T-helper 2 cell treated with Interferon-gamma antibody and Interleukin-4, amounts not matched to agents 5 μg/mL and 100 μg/mL, for 36 hours (primary cell): ENCODE results near the gene CLMN.
A peak's percentile ranks its signal among the peaks of the same experiment; 100 is the strongest.

Source experiments
- DNase-seq: peaks from one replicate; pipeline ENCODE4 v3.0.0; 2021; ENCODE audit warnings: low spot score
- H3K27ac Mint-ChIP-seq: one replicate; pipeline ENCODE4 v1.8.0; 2021; ENCODE audit warnings: mild to moderate bottlenecking, mixed read lengths
- H3K27me3 Mint-ChIP-seq: one replicate; pipeline ENCODE4 v1.8.0; 2021; ENCODE audit warnings: low read depth, mixed read lengths
- H3K36me3 Mint-ChIP-seq: one replicate; pipeline ENCODE4 v1.8.0; 2021; ENCODE audit warnings: low read depth, mixed read lengths
- H3K4me1 Mint-ChIP-seq: one replicate; pipeline ENCODE4 v1.8.0; 2021; ENCODE audit warnings: low read depth, mixed read lengths
- H3K4me3 Mint-ChIP-seq: one replicate; pipeline ENCODE4 v1.8.0; 2022; ENCODE audit warnings: mild to moderate bottlenecking, moderate library complexity, mixed read lengths
- H3K9me3 Mint-ChIP-seq: one replicate; pipeline ENCODE4 v1.8.0; 2021; ENCODE audit warnings: mixed read lengths

CLMN gene, protein sequence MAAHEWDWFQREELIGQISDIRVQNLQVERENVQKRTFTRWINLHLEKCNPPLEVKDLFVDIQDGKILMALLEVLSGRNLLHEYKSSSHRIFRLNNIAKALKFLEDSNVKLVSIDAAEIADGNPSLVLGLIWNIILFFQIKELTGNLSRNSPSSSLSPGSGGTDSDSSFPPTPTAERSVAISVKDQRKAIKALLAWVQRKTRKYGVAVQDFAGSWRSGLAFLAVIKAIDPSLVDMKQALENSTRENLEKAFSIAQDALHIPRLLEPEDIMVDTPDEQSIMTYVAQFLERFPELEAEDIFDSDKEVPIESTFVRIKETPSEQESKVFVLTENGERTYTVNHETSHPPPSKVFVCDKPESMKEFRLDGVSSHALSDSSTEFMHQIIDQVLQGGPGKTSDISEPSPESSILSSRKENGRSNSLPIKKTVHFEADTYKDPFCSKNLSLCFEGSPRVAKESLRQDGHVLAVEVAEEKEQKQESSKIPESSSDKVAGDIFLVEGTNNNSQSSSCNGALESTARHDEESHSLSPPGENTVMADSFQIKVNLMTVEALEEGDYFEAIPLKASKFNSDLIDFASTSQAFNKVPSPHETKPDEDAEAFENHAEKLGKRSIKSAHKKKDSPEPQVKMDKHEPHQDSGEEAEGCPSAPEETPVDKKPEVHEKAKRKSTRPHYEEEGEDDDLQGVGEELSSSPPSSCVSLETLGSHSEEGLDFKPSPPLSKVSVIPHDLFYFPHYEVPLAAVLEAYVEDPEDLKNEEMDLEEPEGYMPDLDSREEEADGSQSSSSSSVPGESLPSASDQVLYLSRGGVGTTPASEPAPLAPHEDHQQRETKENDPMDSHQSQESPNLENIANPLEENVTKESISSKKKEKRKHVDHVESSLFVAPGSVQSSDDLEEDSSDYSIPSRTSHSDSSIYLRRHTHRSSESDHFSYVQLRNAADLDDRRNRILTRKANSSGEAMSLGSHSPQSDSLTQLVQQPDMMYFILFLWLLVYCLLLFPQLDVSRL

DNA sequence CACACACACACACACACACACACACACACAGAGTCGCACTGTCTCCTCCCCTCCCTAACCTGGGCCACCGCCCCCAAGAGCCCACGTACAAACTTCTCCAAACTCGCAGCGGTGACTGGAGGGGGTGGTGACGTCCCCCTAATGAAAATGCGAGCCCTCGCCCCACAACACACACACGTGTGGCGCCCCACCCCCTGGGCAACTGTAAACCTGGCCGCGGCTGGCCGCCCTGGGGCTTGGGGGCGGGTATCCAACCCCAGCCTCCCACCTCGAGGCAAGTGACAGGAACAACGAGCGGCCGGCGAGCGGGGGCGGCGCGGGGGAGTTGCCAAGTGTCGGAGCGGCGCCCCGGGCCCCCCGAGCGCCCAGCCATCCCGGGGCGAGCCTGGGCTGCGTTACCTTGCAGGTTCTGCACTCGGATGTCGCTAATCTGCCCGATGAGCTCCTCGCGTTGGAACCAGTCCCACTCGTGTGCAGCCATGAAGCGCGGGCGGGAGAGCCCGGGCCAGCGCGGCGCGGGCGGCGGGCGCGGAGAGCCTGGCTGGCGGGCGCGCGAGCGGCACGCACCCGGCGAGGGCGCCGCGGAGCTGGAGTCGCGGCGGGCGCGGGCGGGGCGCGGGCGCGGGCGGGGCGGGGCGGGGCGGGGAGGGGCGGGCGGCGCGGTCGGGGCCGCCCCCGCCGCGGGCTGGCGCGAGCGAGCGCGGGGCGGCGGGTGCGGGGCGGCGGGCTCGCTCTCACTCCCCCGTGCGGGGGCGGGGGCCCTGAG lies at the start of gene CLMN:
Gene CLMN, minus strand, starts transcription at position 597 of the 766 bp plus-strand sequence. Its CDS starts 116 bp downstream, at position 481.
- peaks cover 15% of the 10 kb centered on the region for H3K4me1 Mint-ChIP-seq
- no peaks in the 10 kb centered on the region for H3K9me3 Mint-ChIP-seq
- DNase-seq = peak; percentile 41
- peak within 1 kb of the TSS; percentile 74 for H3K4me3 Mint-ChIP-seq
- no peak within 1 kb of the TSS for H3K27ac Mint-ChIP-seq
- no peaks in the 10 kb centered on the region for H3K36me3 Mint-ChIP-seq
- peaks cover 63% of the 10 kb centered on the region for H3K27me3 Mint-ChIP-seq

DNA sequence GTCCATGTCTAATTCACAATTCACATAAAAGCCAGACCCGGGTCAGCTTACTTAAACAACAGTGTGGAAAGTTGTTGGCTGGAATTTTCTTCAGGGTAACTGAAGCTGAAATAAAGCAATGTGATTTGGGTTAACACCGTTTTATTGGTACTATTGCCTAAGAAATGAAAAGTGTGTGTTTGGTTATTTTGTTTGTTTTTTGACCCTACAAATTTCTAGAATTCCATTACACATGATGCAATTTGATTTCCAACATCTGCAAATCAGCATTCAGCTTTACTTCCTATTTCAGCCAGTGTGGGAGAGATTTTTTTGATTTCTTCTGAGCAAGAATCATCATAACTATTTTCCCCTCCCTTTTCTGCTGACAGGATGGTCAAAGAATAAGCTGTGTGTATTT lies 45.7 kb upstream of the CLMN start:
- DNase-seq = no peak
- Mint-ChIP-seq H3K9me3 (no peaks in the 10 kb centered on the region), H3K4me1 (peaks cover 2% of the 10 kb centered on the region), H3K36me3 (no peaks in the 10 kb centered on the region), H3K27ac (no peak overlapping the region), H3K4me3 (no peak overlapping the region), H3K27me3 (peaks cover 39% of the 10 kb centered on the region)

DNA sequence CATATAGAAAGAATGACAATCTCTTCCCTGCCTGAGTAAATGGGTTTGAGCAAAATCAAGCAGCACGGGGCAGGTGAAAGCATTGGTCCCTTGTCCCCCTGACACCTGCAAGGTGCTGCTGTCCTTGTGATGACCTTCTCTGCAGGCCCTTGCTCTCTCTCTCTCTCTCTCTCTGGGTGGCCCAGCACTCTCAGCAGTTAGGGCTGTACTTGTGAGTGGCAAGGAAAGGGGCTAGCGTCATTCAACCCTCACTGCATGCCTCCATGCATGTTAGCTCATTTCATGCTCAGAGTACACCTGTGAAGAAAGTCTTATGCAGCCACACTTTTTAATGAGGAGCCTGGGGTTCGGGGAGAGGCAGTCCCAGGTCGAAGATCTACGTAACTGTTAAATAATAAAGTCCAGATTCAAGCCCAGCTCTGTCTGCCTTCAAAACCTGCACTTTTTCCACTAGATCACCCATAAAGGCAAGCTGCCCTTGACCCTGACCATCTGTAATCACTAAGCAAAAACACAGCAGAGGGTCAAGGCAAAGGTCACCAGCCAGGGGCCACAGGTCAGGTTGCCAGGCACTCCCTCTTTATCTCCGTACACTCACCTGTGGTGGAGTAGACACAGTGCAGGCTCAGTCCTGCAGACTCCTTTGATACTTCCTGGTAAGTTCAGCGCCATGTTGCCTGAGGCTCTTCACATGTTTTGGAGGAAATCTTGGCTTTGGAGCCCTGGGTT lies 44.9 kb upstream of the CLMN start:
- Mint-ChIP-seq H3K36me3 (no peaks in the 10 kb centered on the region), H3K9me3 (no peaks in the 10 kb centered on the region), H3K27me3 (peaks cover 44% of the 10 kb centered on the region), H3K4me1 (peaks cover 2% of the 10 kb centered on the region), H3K4me3 (no peak overlapping the region), H3K27ac (no peak overlapping the region)
- no peak for DNase-seq

DNA sequence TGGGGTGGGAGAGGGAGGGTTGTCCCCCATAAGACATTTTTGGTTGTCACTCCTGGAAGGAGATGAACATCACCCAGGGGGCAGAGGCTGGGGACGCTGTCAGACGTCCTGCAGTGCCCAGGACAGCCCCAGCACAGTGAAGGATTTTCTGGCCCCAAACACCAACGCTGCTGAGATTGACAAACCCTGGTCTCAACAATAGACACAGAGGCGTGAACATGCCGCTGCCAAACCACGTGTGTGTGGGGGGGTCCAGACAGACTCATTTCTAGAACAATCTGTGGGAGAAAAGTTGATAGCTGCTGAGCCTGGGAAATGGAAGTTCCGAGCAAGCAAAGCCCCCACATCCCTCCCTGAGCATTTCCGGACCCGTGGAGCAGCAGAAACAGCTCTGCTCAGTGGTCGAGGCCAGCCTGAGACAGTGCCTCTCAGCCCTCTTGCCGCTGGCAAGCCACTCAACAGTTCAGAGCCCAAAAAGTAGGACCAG lies 43.8 kb upstream of the CLMN start:
- Mint-ChIP-seq H3K27ac (no peak overlapping the region), H3K4me3 (no peak overlapping the region), H3K36me3 (no peaks in the 10 kb centered on the region), H3K27me3 (peaks cover 50% of the 10 kb centered on the region), H3K4me1 (peaks cover 2% of the 10 kb centered on the region), H3K9me3 (no peaks in the 10 kb centered on the region)
- DNase-seq = no peak

DNA sequence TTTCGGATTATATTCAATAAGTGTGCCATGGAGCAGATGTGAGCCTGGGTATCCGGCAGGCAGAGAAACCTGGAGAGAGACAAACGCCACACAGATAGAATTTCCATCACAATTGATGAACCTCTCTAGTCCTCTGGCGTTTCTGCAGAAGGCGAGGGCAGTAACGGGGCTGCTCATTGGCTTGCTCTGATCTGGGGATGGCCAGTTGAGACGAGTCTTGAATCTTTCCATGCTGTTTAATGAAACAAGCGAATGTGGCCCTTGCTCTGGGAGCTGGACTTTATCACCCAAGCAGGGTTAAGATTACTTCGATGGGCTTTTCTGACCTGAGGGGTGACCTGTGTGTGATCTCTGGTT lies 42.4 kb upstream of the CLMN start:
- no peak overlapping the region for H3K27ac Mint-ChIP-seq
- no peaks in the 10 kb centered on the region for H3K36me3 Mint-ChIP-seq
- peaks cover 51% of the 10 kb centered on the region for H3K27me3 Mint-ChIP-seq
- H3K9me3 Mint-ChIP-seq = no peaks in the 10 kb centered on the region
- no peak overlapping the region for H3K4me3 Mint-ChIP-seq
- no peak for DNase-seq
- peaks cover 2% of the 10 kb centered on the region for H3K4me1 Mint-ChIP-seq

DNA sequence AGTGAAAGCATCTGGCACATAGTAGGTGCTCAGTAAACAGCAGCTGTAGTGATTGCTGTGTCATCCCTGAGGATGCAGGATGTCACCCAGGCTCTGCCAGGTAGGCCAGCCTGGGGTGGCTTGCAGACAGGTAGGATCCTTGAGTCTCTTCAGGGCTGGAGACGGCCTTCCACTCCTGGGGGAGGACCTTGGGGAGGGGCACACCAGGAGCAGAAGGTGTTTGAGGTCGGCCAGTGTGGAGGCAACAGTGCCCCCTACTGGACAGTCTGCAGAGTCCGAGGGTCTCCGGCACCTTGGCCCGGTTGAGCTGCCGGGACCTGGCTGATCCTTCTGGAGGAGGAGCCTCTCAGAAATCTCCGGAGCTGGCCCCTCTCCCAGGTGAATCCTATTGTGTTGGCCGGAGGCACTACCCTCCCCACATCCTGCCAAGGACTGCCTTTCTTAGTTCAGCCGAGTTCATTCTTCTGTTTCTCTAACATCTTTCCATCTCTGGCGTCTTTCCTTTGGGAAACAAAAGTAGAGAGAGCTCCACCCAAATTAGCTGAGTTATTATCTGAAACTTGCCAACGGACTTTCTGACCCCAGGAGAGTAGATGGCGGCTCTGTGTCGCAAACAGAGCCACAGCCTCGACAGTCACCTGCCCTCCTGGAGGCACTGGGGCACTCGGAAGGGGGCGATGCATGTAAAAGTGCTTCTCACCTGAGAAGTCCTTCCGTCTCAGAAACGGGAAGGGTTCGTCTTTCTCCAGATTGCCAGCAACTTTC lies 41.8 kb upstream of the CLMN start:
- no peak overlapping the region for H3K27ac Mint-ChIP-seq
- H3K36me3 Mint-ChIP-seq = no peaks in the 10 kb centered on the region
- H3K4me1 Mint-ChIP-seq = peaks cover 2% of the 10 kb centered on the region
- no peaks in the 10 kb centered on the region for H3K9me3 Mint-ChIP-seq
- DNase-seq = peak; percentile 15
- H3K27me3 Mint-ChIP-seq = peaks cover 50% of the 10 kb centered on the region
- H3K4me3 Mint-ChIP-seq = no peak overlapping the region

DNA sequence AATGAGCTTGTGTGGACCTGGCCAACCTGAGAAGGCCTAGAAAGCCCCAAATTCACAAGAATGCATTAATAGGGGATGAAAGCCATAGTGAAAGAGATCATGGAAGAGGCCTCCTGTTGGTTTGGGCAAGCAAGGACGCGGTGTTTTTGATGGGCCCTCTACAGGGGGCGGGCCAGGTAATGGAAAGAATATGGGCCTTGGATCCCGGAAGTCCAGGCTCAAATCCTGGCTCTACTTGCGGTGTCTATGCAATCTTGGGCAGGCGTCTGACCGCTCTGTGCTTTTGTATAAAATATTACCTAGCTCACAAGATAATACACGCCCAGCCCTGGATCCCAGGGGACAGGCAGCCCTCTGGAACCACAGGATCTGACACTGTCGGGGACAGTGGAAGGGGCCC lies 41.1 kb upstream of the CLMN start:
- Mint-ChIP-seq H3K27ac (no peak overlapping the region), H3K27me3 (peaks cover 46% of the 10 kb centered on the region), H3K9me3 (no peaks in the 10 kb centered on the region), H3K36me3 (no peaks in the 10 kb centered on the region), H3K4me1 (peaks cover 2% of the 10 kb centered on the region), H3K4me3 (no peak overlapping the region)
- no peak for DNase-seq

DNA sequence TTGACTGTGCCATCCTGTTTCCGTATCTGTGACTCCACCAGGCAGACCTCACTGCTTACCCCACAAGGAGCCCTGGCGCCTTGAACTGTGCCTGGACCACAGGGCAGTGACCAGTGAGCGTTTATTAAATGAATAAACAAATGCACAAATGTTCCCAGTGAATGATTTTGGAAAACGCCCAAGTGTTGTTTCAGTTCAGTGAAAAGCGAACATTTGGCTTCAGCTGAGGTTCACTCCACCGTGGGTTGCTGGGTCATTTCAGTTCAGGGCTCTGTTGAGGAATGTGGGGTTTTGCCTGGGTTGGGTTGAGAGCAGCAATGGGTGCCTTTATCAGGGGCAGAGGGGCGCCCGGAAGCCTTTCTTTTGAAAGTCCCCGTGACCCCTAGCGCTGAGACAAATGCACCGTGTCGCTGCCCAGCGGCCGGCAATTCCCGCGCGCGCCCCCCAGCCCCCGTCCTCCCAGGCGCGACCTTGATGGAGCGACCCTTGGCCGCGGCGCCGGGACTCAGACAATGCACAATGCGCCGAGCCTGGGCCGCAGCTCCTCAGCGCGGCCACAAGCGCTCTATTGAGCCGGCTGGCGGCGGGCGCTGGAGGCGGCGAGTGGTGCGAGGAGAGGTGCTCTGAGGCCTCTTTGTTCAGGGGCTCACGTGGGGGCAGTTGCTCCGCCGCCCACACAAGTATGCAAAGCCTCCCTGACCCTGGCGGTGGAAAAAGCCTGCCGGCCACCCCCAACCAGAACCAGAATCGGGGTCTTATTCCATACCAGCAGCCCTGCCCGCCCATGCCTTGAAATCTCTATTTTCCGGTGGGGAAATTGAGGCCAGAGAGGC lies 40.5 kb upstream of the CLMN start:
- Mint-ChIP-seq H3K4me1 (peaks cover 2% of the 10 kb centered on the region), H3K9me3 (no peaks in the 10 kb centered on the region), H3K27me3 (peaks cover 45% of the 10 kb centered on the region), H3K27ac (no peak overlapping the region), H3K36me3 (no peaks in the 10 kb centered on the region), H3K4me3 (no peak overlapping the region)
- no peak for DNase-seq

DNA sequence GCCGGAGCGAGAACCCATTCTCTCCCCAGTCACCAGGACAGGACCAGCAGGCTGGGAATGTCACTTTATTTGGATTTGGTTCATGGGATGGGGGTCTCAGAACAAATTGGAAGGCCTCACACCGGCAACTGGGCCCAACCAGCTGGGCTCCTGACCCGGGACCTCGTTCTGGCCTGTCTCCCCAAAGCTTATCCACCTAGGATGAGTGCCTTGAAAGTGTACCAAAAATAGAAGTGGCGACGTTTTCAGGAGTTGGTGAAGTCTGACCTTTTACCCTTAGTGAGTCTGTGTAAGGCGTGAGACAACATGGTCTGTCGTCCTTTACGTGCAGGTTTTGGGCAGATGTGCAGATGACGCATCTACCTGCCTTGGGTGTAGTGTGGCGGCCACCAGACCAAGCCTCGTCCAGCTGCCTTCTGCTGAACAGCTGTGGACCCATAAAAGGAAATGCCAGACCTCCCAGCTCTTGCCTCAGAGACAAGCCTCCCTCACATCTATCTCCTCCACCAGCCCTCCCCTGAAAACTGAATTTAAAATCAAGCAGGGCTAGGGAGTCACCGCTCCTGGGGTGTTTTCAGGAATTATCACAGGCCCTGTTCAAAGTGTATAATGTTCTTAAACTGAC lies 36.6 kb upstream of the CLMN start:
- no peak for DNase-seq
- H3K27ac Mint-ChIP-seq = no peak overlapping the region
- H3K36me3 Mint-ChIP-seq = no peaks in the 10 kb centered on the region
- H3K4me1 Mint-ChIP-seq = no peaks in the 10 kb centered on the region
- no peak overlapping the region for H3K4me3 Mint-ChIP-seq
- H3K27me3 Mint-ChIP-seq = peaks cover 30% of the 10 kb centered on the region
- peaks cover 8% of the 10 kb centered on the region for H3K9me3 Mint-ChIP-seq

DNA sequence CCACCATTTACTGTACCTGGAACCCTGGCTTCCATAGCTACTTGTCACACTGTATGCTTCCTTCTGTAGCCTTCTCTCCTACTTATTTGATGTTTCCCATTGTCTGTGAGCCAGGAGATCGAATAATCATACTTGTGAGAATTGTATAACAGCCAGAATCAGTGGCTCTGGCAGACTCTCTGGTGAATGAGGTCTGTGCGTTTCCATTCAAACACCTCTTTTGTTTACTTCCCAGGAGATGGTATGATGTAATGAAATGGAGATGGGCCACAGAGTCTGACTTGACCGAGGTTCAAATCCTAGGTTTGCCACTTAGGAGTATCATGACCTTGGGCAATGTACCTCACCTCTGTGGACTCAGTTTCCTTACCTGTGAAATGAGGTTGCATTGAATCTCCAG lies 35.7 kb upstream of the CLMN start:
- no peak overlapping the region for H3K27ac Mint-ChIP-seq
- H3K4me3 Mint-ChIP-seq = no peak overlapping the region
- no peaks in the 10 kb centered on the region for H3K36me3 Mint-ChIP-seq
- peaks cover 8% of the 10 kb centered on the region for H3K9me3 Mint-ChIP-seq
- no peaks in the 10 kb centered on the region for H3K4me1 Mint-ChIP-seq
- H3K27me3 Mint-ChIP-seq = peaks cover 24% of the 10 kb centered on the region
- DNase-seq = no peak

DNA sequence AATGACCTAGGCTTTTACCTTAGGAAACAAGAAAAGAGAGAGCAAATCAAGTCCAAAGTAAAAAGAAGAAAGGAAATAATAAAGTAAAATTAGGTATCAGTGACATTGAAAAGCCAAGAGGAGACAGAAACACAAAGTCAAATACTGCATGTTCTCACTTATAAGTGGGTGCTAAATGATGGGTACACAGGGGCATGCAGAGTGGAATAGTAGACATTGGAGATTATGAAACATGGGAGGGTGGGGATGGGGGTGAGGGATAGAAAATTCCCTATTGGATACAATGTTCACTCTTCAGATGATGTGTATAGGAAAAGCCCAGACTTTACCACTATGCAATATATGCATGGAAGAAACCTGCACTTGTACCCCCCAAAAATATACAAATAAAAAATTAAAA lies 35.1 kb upstream of the CLMN start:
- Mint-ChIP-seq H3K9me3 (peaks cover 8% of the 10 kb centered on the region), H3K4me1 (no peaks in the 10 kb centered on the region), H3K27ac (no peak overlapping the region), H3K27me3 (peaks cover 22% of the 10 kb centered on the region), H3K36me3 (no peaks in the 10 kb centered on the region), H3K4me3 (no peak overlapping the region)
- no peak for DNase-seq

DNA sequence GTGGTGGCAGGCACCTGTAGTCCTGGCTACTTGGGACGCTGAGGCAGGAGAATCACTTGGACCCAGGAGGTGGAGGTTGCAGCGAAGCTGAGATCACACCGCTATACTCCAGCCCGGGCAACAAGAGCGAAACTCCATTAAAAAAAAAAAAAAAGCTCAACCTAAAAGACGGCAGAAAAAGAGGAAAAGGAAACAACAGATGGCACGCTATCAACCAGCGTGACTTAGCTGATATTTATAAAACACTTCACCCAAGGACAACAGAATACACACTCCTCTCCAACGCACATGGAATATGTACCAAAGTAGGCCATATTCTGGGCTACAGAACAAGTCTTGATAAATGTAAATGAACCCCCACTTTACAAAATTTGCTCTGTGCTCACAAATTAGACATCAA lies 34.0 kb upstream of the CLMN start:
- Mint-ChIP-seq H3K36me3 (no peaks in the 10 kb centered on the region), H3K4me1 (no peaks in the 10 kb centered on the region), H3K9me3 (peaks cover 8% of the 10 kb centered on the region), H3K27me3 (peaks cover 16% of the 10 kb centered on the region), H3K27ac (no peak overlapping the region), H3K4me3 (no peak overlapping the region)
- DNase-seq = no peak
